ENCODE measurements around the gene RBM27. TPM values are rescaled to one million over a fixed set of nuclear protein-coding genes. Genes with fewer than 3 reads are reported as not detected.
"Not testable (repeated sequence)": the region's sequence is repeated elsewhere in the genome, so short reads cannot be mapped to it uniquely, and the experiment has no call there.

RBM27 gene
- total RNA-seq, 6 experiments from 2014 or later = 5.8 to 14.1 (median 9.8) TPM

GRCh38 chr5:146196459-146197048, 6.9 kb upstream of the RBM27 start:
- H3K4me1 ChIP-seq = no peaks in the 10 kb centered on the region
- intact Hi-C loops (cut with DNase I) = no loop called here
- H3K27me3 ChIP-seq = no peaks in the 10 kb centered on the region
- H3K36me3 ChIP-seq = no peaks in the 10 kb centered on the region
- TF ChIP-seq CTCF (IDR thresholded peaks at IDR 0.05) (no peak), POLR2A (IDR thresholded peaks at IDR 0.05) (no peak)
- no peak overlapping the region for H3K27ac ChIP-seq
- DNase-seq = no peak
- no peaks in the 10 kb centered on the region for H3K9me3 ChIP-seq
- H3K4me3 ChIP-seq = no peak overlapping the region
- 75% methylated on average over 3 of the region's 6 CpGs for WGBS (ENCODE audit: insufficient coverage, low coverage, low lambda C conversion rate, missing lambda C conversion rate)
- ATAC-seq = no peak

- WGBS (ENCODE audit: insufficient coverage, low coverage, low lambda C conversion rate, missing lambda C conversion rate) = 88% methylated on average over 4 of the region's 6 CpGs
- Histone ChIP-seq H3K4me3 (no peak overlapping the region), H3K9me3 (no peaks in the 10 kb centered on the region), H3K4me1 (peaks cover 0 to 1% (median 0%) of the 10 kb centered on the region in 4 donors), H3K27ac (no peak overlapping the region), H3K27me3 (no peaks in the 10 kb centered on the region), H3K36me3 (no peaks in the 10 kb centered on the region)
- TF ChIP-seq CTCF (IDR thresholded peaks at IDR 0.05) = no peak
- intact Hi-C loops (cut with DNase I) = no loop called here
- DNase-seq = no peak
- no peak for ATAC-seq
Measured at GRCh38 chr5:146199176-146199815, 4.1 kb upstream of the RBM27 start.

GRCh38 chr5:146201795-146202194, 1.6 kb upstream of the RBM27 start:
- ATAC-seq; intact Hi-C loops (cut with DNase I); H3K4me3 ChIP-seq; H3K27ac ChIP-seq; H3K36me3 ChIP-seq; H3K27me3 ChIP-seq; H3K9me3 ChIP-seq; DNase-seq: not testable (repeated sequence)
- WGBS (ENCODE audit: insufficient coverage, low coverage, low lambda C conversion rate, missing lambda C conversion rate) = 95% methylated on average over 10 of the region's 12 CpGs
- H3K4me1 ChIP-seq = peaks cover 0 to 26% (median 0%) of the 10 kb centered on the region in 4 donors

GRCh38 chr5:146203872-146204192, 427 bp downstream of the RBM27 start:
- no peak for DNase-seq
- ATAC-seq = no peak
- Histone ChIP-seq H3K36me3 (no peaks in the 10 kb centered on the region), H3K4me1 (peaks cover 0 to 28% (median 0%) of the 10 kb centered on the region in 4 donors), H3K9me3 (no peaks in the 10 kb centered on the region), H3K4me3 (peak overlapping the region; percentile 78 to 97 (median 85)), H3K27me3 (no peaks in the 10 kb centered on the region), H3K27ac (peak overlapping the region; percentile 43 to 78 (median 57))
- WGBS (ENCODE audit: insufficient coverage, low coverage, low lambda C conversion rate, missing lambda C conversion rate) = 0% methylated on average over 11 of the region's 21 CpGs
- intact Hi-C loops (cut with DNase I) = no loop called here
- no peak for TF ChIP-seq CTCF (IDR thresholded peaks at IDR 0.05)
- TF ChIP-seq POLR2A (IDR thresholded peaks at IDR 0.05) = no peak

- Histone ChIP-seq H3K4me3 (no peak overlapping the region), H3K27ac (no peak overlapping the region), H3K36me3 (no peaks in the 10 kb centered on the region), H3K27me3 (no peaks in the 10 kb centered on the region), H3K9me3 (no peaks in the 10 kb centered on the region), H3K4me1 (peaks cover 0 to 42% (median 0%) of the 10 kb centered on the region in 4 donors)
- TF ChIP-seq CTCF (IDR thresholded peaks at IDR 0.05) (no peak), POLR2A (IDR thresholded peaks at IDR 0.05) (no peak)
- intact Hi-C loops (cut with DNase I) = no loop called here
- DNase-seq = no peak
- ATAC-seq = no peak
- WGBS (ENCODE audit: insufficient coverage, low coverage, low lambda C conversion rate, missing lambda C conversion rate) = 64% methylated on average over 10 of the region's 11 CpGs
Measured at GRCh38 chr5:146205499-146206202, 2.2 kb downstream of the RBM27 start.

Measured in right lobe of liver (tissue), 6 donors.